GM23338 (cell line): ENCODE results near the gene CCDC57.

ENCODE experiments used
- CREB1 ChIP-seq: fragments of 250-450 bp; sonication (Bioruptor Pico); IDR thresholded peaks from 2 replicates; pipeline ENCODE4 v1.5.0; 2020; ENCODE audit warnings: low read depth, mild to moderate bottlenecking, moderate library complexity
- EZH2 ChIP-seq: fragments of 200-600 bp; sonication (generic); IDR thresholded peaks from one replicate; pipeline ENCODE4 v1.8.0; 2017; ENCODE audit warnings: antibody characterized with exemption, mild to moderate bottlenecking, low read depth; ENCODE audit not compliant: unreplicated experiment
- EZH2phosphoT487 ChIP-seq: fragments of 200-600 bp; sonication (generic); IDR thresholded peaks from one replicate; pipeline ENCODE4 v1.8.1; 2018; ENCODE audit warnings: antibody characterized with exemption; ENCODE audit not compliant: unreplicated experiment
- JUNB ChIP-seq: IDR thresholded peaks from one replicate; pipeline ENCODE4 v1.6.1; 2016; ENCODE audit warnings: antibody characterized with exemption; ENCODE audit not compliant: unreplicated experiment
- NANOG ChIP-seq: IDR thresholded peaks from 2 replicates; pipeline ENCODE4 v1.6.1; 2016; ENCODE audit warnings: antibody characterized with exemption, borderline replicate concordance
- POLR2AphosphoS5 ChIP-seq: IDR thresholded peaks from 2 replicates; pipeline ENCODE4 v1.6.1; 2016; ENCODE audit warnings: antibody characterized with exemption, low read depth
- STAT1 ChIP-seq: IDR thresholded peaks from one replicate; pipeline ENCODE4 v1.6.1; 2016; ENCODE audit warnings: antibody characterized with exemption; ENCODE audit not compliant: unreplicated experiment
- ZNF114 ChIP-seq: fragments of 250-450 bp; sonication (Bioruptor Pico); IDR thresholded peaks from 2 replicates; pipeline ENCODE4 v1.5.0; 2020; ENCODE audit warnings: mild to moderate bottlenecking, moderate library complexity
- ZNF331 ChIP-seq: fragments of 250-450 bp; sonication (Bioruptor Pico); IDR thresholded peaks from 2 replicates; pipeline ENCODE4 v1.5.0; 2020; ENCODE audit warnings: low read depth, mild to moderate bottlenecking, moderate library complexity
- TF ChIP-seq, protein P1 (sequence below), 2 experiments: fragments of 200-600 bp in 1 of 2; sonication (generic) in 1 of 2; conservative IDR thresholded peaks; 2 replicates each; pipeline versions ENCODE4 v1.5.1 to v1.6.1; 2016 to 2017; ENCODE audit warnings: antibody characterized with exemption in 2 of 2, low read depth in 2 of 2, mild to moderate bottlenecking in 2 of 2, moderate library complexity in 1 of 2
- TF ChIP-seq, protein P2 (sequence below): IDR thresholded peaks from 2 replicates; pipeline ENCODE4 v1.6.1; 2016; ENCODE audit warnings: antibody characterized with exemption
- TF ChIP-seq, protein P3 (sequence below): IDR thresholded peaks from one replicate; pipeline ENCODE4 v1.6.1; 2018; ENCODE audit warnings: antibody characterized with exemption; ENCODE audit not compliant: unreplicated experiment
- TF ChIP-seq, protein P4 (sequence below): fragments of 250-450 bp; sonication (Bioruptor Pico); IDR thresholded peaks from 2 replicates; pipeline ENCODE4 v1.5.0; 2020; ENCODE audit warnings: mild to moderate bottlenecking, moderate library complexity

DNA sequence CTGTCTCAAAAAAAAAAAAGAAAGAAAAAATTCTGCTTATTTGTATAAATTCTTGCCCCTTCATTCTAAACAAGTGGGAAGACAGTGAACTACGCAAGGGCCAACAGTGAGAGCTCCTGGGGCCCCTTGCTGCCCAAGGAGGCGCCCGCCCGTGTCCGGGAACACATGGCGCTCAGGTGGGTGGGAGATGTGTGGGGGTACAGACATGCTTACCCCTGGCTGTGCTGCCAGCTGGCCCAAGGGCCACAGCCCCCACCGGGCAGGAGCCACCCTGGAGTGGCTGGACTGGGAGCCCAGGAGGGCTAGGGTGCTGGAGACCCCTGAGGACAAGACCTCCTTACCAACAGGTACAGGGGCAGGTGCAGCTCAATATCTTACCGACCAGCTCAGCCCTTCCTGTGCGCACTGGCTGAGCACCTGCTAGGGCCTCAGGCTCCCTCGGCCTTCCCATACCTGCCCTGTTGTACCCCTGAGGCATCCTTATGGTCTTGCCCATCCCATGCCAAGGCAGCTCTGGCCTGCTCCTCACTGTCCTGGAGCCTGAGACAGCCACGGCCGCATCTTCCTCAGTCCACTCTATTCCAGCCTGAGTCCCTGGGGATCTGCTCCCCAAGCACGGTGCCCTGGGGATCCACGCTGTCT lies 56.2 kb downstream of the CCDC57 start:
- TF ChIP-seq, protein P1, sequence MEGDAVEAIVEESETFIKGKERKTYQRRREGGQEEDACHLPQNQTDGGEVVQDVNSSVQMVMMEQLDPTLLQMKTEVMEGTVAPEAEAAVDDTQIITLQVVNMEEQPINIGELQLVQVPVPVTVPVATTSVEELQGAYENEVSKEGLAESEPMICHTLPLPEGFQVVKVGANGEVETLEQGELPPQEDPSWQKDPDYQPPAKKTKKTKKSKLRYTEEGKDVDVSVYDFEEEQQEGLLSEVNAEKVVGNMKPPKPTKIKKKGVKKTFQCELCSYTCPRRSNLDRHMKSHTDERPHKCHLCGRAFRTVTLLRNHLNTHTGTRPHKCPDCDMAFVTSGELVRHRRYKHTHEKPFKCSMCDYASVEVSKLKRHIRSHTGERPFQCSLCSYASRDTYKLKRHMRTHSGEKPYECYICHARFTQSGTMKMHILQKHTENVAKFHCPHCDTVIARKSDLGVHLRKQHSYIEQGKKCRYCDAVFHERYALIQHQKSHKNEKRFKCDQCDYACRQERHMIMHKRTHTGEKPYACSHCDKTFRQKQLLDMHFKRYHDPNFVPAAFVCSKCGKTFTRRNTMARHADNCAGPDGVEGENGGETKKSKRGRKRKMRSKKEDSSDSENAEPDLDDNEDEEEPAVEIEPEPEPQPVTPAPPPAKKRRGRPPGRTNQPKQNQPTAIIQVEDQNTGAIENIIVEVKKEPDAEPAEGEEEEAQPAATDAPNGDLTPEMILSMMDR (conservative IDR thresholded peaks at IDR 0.05; ENCODE audit: low read depth in 2 of 2) = no peak
- TF ChIP-seq ZNF331 (CRISPR knock-in tag) (no peak), POLR2AphosphoS5 (no peak), EZH2phosphoT487 (no peak), EZH2 (no peak), CREB1 (no peak), JUNB (no peak), STAT1 (no peak), ZNF114 (CRISPR knock-in tag) (no peak), NANOG (no peak)
- TF ChIP-seq, protein P2, sequence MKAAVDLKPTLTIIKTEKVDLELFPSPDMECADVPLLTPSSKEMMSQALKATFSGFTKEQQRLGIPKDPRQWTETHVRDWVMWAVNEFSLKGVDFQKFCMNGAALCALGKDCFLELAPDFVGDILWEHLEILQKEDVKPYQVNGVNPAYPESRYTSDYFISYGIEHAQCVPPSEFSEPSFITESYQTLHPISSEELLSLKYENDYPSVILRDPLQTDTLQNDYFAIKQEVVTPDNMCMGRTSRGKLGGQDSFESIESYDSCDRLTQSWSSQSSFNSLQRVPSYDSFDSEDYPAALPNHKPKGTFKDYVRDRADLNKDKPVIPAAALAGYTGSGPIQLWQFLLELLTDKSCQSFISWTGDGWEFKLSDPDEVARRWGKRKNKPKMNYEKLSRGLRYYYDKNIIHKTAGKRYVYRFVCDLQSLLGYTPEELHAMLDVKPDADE = no peak
- TF ChIP-seq, protein P3, sequence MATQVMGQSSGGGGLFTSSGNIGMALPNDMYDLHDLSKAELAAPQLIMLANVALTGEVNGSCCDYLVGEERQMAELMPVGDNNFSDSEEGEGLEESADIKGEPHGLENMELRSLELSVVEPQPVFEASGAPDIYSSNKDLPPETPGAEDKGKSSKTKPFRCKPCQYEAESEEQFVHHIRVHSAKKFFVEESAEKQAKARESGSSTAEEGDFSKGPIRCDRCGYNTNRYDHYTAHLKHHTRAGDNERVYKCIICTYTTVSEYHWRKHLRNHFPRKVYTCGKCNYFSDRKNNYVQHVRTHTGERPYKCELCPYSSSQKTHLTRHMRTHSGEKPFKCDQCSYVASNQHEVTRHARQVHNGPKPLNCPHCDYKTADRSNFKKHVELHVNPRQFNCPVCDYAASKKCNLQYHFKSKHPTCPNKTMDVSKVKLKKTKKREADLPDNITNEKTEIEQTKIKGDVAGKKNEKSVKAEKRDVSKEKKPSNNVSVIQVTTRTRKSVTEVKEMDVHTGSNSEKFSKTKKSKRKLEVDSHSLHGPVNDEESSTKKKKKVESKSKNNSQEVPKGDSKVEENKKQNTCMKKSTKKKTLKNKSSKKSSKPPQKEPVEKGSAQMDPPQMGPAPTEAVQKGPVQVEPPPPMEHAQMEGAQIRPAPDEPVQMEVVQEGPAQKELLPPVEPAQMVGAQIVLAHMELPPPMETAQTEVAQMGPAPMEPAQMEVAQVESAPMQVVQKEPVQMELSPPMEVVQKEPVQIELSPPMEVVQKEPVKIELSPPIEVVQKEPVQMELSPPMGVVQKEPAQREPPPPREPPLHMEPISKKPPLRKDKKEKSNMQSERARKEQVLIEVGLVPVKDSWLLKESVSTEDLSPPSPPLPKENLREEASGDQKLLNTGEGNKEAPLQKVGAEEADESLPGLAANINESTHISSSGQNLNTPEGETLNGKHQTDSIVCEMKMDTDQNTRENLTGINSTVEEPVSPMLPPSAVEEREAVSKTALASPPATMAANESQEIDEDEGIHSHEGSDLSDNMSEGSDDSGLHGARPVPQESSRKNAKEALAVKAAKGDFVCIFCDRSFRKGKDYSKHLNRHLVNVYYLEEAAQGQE = no peak
- TF ChIP-seq, protein P4, sequence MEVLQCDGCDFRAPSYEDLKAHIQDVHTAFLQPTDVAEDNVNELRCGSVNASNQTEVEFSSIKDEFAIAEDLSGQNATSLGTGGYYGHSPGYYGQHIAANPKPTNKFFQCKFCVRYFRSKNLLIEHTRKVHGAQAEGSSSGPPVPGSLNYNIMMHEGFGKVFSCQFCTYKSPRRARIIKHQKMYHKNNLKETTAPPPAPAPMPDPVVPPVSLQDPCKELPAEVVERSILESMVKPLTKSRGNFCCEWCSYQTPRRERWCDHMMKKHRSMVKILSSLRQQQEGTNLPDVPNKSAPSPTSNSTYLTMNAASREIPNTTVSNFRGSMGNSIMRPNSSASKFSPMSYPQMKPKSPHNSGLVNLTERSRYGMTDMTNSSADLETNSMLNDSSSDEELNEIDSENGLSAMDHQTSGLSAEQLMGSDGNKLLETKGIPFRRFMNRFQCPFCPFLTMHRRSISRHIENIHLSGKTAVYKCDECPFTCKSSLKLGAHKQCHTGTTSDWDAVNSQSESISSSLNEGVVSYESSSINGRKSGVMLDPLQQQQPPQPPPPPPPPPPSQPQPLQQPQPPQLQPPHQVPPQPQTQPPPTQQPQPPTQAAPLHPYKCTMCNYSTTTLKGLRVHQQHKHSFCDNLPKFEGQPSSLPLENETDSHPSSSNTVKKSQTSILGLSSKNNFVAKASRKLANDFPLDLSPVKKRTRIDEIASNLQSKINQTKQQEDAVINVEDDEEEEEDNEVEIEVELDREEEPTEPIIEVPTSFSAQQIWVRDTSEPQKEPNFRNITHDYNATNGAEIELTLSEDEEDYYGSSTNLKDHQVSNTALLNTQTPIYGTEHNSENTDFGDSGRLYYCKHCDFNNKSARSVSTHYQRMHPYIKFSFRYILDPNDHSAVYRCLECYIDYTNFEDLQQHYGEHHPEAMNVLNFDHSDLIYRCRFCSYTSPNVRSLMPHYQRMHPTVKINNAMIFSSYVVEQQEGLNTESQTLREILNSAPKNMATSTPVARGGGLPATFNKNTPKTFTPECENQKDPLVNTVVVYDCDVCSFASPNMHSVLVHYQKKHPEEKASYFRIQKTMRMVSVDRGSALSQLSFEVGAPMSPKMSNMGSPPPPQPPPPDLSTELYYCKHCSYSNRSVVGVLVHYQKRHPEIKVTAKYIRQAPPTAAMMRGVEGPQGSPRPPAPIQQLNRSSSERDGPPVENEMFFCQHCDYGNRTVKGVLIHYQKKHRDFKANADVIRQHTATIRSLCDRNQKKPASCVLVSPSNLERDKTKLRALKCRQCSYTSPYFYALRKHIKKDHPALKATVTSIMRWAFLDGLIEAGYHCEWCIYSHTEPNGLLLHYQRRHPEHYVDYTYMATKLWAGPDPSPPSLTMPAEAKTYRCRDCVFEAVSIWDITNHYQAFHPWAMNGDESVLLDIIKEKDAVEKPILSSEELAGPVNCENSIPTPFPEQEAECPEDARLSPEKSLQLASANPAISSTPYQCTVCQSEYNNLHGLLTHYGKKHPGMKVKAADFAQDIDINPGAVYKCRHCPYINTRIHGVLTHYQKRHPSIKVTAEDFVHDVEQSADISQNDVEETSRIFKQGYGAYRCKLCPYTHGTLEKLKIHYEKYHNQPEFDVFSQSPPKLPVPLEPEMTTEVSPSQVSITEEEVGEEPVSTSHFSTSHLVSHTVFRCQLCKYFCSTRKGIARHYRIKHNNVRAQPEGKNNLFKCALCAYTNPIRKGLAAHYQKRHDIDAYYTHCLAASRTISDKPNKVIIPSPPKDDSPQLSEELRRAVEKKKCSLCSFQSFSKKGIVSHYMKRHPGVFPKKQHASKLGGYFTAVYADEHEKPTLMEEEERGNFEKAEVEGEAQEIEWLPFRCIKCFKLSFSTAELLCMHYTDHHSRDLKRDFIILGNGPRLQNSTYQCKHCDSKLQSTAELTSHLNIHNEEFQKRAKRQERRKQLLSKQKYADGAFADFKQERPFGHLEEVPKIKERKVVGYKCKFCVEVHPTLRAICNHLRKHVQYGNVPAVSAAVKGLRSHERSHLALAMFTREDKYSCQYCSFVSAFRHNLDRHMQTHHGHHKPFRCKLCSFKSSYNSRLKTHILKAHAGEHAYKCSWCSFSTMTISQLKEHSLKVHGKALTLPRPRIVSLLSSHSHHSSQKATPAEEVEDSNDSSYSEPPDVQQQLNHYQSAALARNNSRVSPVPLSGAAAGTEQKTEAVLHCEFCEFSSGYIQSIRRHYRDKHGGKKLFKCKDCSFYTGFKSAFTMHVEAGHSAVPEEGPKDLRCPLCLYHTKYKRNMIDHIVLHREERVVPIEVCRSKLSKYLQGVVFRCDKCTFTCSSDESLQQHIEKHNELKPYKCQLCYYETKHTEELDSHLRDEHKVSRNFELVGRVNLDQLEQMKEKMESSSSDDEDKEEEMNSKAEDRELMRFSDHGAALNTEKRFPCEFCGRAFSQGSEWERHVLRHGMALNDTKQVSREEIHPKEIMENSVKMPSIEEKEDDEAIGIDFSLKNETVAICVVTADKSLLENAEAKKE (CRISPR knock-in tag) = no peak
